Stomach (tissue), 9 donors: ENCODE measurements around the gene RAB26. TPM values are rescaled to one million over a fixed set of nuclear protein-coding genes. Genes with fewer than 3 reads are reported as not detected.
A peak's percentile ranks its signal among the peaks of the same experiment; 100 is the strongest.
"Not testable (repeated sequence)": the region's sequence is repeated elsewhere in the genome, so short reads cannot be mapped to it uniquely, and the experiment has no call there.

Experiments
- DNase-seq, 2 donors: peaks; one replicate each; pipeline versions ENCODE4 v3.0.0 to v3.0.0-alpha.2; 2013 to 2019
- H3K27ac ChIP-seq, 5 donors: fragments of 200-600 bp in 4 of 5; sonication (generic) in 4 of 5; one replicate each; pipeline ENCODE4 v1.5.1; 2013 to 2019; ENCODE audit warnings: mild to moderate bottlenecking in 1 of 5, moderate library complexity in 1 of 5
- H3K27me3 ChIP-seq, 3 donors: fragments of 200-600 bp; sonication (generic); one replicate each; pipeline ENCODE4 v1.5.1; 2017 to 2019; ENCODE audit warnings: mixed run types in 1 of 3
- H3K36me3 ChIP-seq, 4 donors: fragments of 200-600 bp; sonication (generic); 1 replicate in 3 of 4; 2 replicates in 1 of 4; pipeline ENCODE4 v1.5.1; 2016 to 2019
- H3K4me1 ChIP-seq, 4 donors: fragments of 200-600 bp; sonication (generic); one replicate each; pipeline ENCODE4 v1.5.1; 2016 to 2019
- H3K4me3 ChIP-seq, 4 donors: fragments of 200-600 bp; sonication (generic) in 3 of 4; one replicate each; pipeline ENCODE4 v1.5.1; 2016 to 2019; ENCODE audit warnings: mild to moderate bottlenecking in 1 of 4
- H3K9me3 ChIP-seq, 4 donors: fragments of 200-600 bp; sonication (generic); one replicate each; pipeline ENCODE4 v1.5.1; 2016 to 2019
- EP300 ChIP-seq: sonication (generic); formaldehyde crosslinking; IDR thresholded peaks from one replicate; pipeline ENCODE4 v1.6.1; 2017; ENCODE audit warnings: antibody characterized with exemption
- POLR2A ChIP-seq, 4 donors: fragments of 450-650 bp; IDR thresholded peaks; one replicate each; pipeline ENCODE4 v1.6.1; 2016; ENCODE audit warnings: antibody characterized with exemption in 4 of 4, control low read depth in 2 of 4, mild to moderate bottlenecking in 1 of 4, moderate library complexity in 1 of 4
- POLR2AphosphoS5 ChIP-seq, 3 donors: sonication (generic); formaldehyde crosslinking; IDR thresholded peaks; one replicate each; pipeline ENCODE4 v1.6.1; 2016; ENCODE audit warnings: antibody characterized with exemption in 3 of 3
- WGBS, 5 donors: extraction: QIAGEN DNeasy Blood & Tissue Kit in 3 of 5; methylation state at CpG; one replicate each; pipeline versions ENCODE4 v1.1.5 to v1.1.7; 2013 to 2018; 5-methylcytosine and 5-hydroxymethylcytosine counted together
- intact Hi-C: fragments of 100-400 bp; cut with DNase I; formaldehyde crosslinking; loops from one replicate; pipeline ENCODE4 v1.15.1; 2023; ENCODE audit warnings: low total_unique reads
- polyA plus RNA-seq, 3 donors: library from polyadenylated mRNA; stranded (reverse); fragments of 200-250 nt; gene quantifications; one replicate each; pipeline ENCODE4 v1.2.3, GENCODE V29; 2013
- total RNA-seq, 5 donors: library from RNA; depleted of rRNA; stranded (reverse); fragments of >200 nt; gene quantifications; one replicate each; pipeline versions ENCODE4 v1.1.0 to v1.2.3, GENCODE V29; 2014 to 2016
- TF ChIP-seq, protein P1 (sequence below), 7 experiments: fragments of 450-650 bp in 4 of 7; fragments of 200-600 bp in 3 of 7; sonication (generic) in 3 of 7; IDR thresholded peaks; one replicate each; pipeline ENCODE4 v1.5.1; 2016 to 2019; ENCODE audit warnings: antibody characterized with exemption in 7 of 7, control low read depth in 2 of 7, mild to moderate bottlenecking in 1 of 7
- donor health status: healthy with polysubstance abuse.
- donor health status: Bipolar disorder and iron deficiency.
- donor health status: healthy.

RAB26 gene
- total and polyA plus RNA-seq, 8 donors, result 15.1 to 114 (median 27.2) TPM; not detected in 3

DNA sequence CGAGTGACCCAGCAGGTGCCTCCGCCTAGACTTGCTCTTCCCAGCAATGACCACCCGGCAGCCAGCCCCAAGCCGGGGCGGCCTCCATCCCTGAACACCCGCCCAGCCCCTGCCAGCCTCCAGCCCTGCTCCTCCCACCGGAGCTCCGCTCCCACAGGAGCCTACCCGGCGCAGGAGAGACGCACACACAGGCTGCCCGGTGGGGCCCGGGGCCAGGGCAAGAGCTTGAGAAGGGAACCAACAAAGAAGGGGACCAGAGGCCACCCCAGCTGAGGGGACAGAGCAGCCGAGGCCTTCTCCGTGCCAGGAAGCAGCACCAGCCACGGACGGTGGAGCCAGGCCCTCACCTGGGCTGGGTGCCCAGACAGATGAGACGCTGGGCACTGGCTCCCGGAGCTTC lies 26.6 kb upstream of the RAB26 start:
- H3K27ac ChIP-seq, result peak overlapping the region in 4 of 5 donors; percentile 46 to 96 (median 93)
- peaks cover 37 to 85% (median 62%) of the 10 kb centered on the region in 4 donors for H3K4me1 ChIP-seq
- H3K27me3 ChIP-seq, result no peaks in the 10 kb centered on the region
- peak overlapping the region in 2 of 4 donors; percentile 14 to 35 for H3K4me3 ChIP-seq
- no peaks in the 10 kb centered on the region for H3K9me3 ChIP-seq
- 52 to 70% (median 65%) methylated on average over 11 to 19 of the region's 19 CpGs for WGBS, 5 donors
- intact Hi-C loops, result no loop called here
- H3K36me3 ChIP-seq, result peaks cover 0 to 6% (median 0%) of the 10 kb centered on the region in 4 donors
- TF ChIP-seq POLR2AphosphoS5 (IDR thresholded peaks at IDR 0.05) (no peak), EP300 (no peak), POLR2A (IDR thresholded peaks at IDR 0.05) (no peak)
- TF ChIP-seq, protein P1, sequence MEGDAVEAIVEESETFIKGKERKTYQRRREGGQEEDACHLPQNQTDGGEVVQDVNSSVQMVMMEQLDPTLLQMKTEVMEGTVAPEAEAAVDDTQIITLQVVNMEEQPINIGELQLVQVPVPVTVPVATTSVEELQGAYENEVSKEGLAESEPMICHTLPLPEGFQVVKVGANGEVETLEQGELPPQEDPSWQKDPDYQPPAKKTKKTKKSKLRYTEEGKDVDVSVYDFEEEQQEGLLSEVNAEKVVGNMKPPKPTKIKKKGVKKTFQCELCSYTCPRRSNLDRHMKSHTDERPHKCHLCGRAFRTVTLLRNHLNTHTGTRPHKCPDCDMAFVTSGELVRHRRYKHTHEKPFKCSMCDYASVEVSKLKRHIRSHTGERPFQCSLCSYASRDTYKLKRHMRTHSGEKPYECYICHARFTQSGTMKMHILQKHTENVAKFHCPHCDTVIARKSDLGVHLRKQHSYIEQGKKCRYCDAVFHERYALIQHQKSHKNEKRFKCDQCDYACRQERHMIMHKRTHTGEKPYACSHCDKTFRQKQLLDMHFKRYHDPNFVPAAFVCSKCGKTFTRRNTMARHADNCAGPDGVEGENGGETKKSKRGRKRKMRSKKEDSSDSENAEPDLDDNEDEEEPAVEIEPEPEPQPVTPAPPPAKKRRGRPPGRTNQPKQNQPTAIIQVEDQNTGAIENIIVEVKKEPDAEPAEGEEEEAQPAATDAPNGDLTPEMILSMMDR (IDR thresholded peaks at IDR 0.05), result no peak
- peak in 1 of 2 donors; percentile 24 for DNase-seq

DNA sequence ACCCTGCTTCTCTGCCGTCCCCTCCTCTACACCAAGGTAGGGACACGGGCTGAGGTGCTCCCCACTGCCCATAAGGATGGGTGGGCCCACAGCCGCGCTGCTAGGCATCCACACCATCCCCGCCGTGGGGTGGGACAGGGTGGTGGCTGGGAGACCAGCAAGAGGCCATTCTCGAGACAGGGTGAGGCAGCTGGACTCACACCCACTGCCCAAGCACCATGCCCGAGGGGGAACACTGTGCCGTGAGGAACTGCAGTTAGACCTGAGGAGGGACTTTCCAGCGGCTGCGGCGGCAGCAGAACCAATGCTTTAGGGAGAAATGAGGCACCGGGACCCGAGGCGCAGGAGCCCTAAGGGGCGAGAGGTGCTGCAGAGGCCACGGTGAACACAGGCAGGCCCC lies 26.0 kb upstream of the RAB26 start:
- intact Hi-C loops, result no loop called here
- Histone ChIP-seq H3K36me3 (peaks cover 0 to under 1% (median 0%) of the 10 kb centered on the region in 4 donors), H3K27me3 (no peaks in the 10 kb centered on the region), H3K4me3 (peak overlapping the region in 1 of 4 donors; percentile 11), H3K9me3 (no peaks in the 10 kb centered on the region), H3K27ac (peak overlapping the region; percentile 10 to 96 (median 92)), H3K4me1 (peaks cover 38 to 85% (median 62%) of the 10 kb centered on the region in 4 donors)
- WGBS, 5 donors, result 84 to 89% (median 88%) methylated on average over 10 to 17 of the region's 17 CpGs
- DNase-seq, result no peak
- no peak for TF ChIP-seq POLR2A (IDR thresholded peaks at IDR 0.05)
- TF ChIP-seq, protein P1 (IDR thresholded peaks at IDR 0.05), result no peak
- TF ChIP-seq POLR2AphosphoS5 (IDR thresholded peaks at IDR 0.05), result no peak
- TF ChIP-seq EP300, result no peak

DNA sequence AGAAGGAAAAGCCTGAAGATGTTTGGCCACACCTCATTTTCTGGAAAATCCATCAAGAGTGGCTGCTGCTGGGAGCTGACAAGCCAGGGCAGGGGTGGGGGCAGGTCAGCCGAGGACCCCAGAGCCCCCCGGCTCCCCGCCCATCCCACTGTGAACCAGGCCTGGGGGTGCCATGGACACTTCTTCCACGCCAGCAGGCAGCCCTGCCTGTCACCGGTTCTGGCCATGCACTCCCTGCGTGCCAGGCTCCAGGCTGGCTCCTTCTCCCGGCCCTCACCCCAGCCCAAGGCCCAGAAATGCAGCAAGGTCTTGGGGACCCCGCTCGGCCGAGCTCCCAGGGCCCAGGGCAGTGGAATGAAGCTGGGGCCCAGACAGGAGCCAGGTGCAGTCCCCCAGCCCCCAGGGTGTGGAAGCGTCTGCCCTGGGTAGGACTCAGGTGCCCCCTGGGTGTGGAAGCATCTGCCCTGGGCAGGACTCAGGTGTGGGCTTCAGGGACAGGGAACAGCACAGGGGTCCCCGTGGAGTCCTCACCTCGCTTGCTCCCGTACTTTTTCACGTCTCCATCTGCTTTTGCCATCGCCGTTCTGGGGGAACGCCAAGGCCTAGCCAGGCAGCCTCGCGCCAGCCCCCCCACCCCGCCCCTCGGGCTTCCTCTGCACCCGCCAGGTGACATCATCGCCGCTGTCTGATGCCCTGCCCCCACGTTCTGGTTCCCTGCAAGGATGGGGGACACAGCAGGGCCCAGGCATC lies 25.3 kb upstream of the RAB26 start:
- H3K4me3 ChIP-seq, intact Hi-C loops, DNase-seq, H3K27me3 ChIP-seq, H3K36me3 ChIP-seq, H3K9me3 ChIP-seq: not testable (repeated sequence)
- peak overlapping the region in 4 of 5 donors; percentile 90 to 96 (median 93) for H3K27ac ChIP-seq
- 67 to 82% (median 76%) methylated on average over 7 to 21 of the region's 26 CpGs for WGBS, 5 donors
- peaks cover 38 to 83% (median 63%) of the 10 kb centered on the region in 4 donors for H3K4me1 ChIP-seq

- H3K9me3 ChIP-seq, H3K27me3 ChIP-seq, intact Hi-C loops, H3K36me3 ChIP-seq: not testable (repeated sequence)
- Histone ChIP-seq H3K27ac (peak overlapping the region; percentile 81 to 96 (median 92)), H3K4me1 (peaks cover 43 to 85% (median 69%) of the 10 kb centered on the region in 4 donors), H3K4me3 (peak overlapping the region; percentile 19 to 37 (median 34))
- WGBS, 5 donors, result 5 to 44% (median 39%) methylated on average over 4 to 25 of the region's 27 CpGs
- peak in 1 of 2 donors; percentile 67 for DNase-seq
These were observed 24.6 kb upstream of the RAB26 start for GRCh38 chr16:2123706-2124376.

GRCh38 chr16:2124377-2124693 lies 24.1 kb upstream of the RAB26 start:
- H3K4me1 ChIP-seq, result peaks cover 44 to 88% (median 70%) of the 10 kb centered on the region in 4 donors

More at GRCh38 chr16:2124377-2124693, 24.1 kb upstream of the RAB26 start:
- intact Hi-C loops, DNase-seq, H3K36me3 ChIP-seq, H3K9me3 ChIP-seq, H3K27me3 ChIP-seq: not testable (repeated sequence)
- whole genome bisulfite sequencing, 5 donors, result 10 to 38% (median 28%) methylated on average over 4 to 11 of the region's 11 CpGs; no CpG with 5 or more reads in 1 of the 5 donors
- peak overlapping the region; percentile 19 to 37 (median 34) for H3K4me3 ChIP-seq
- peak overlapping the region; percentile 81 to 96 (median 92) for H3K27ac ChIP-seq
